Measurements from ENCODE around the gene DDX27.

Gene DDX27

DNA sequence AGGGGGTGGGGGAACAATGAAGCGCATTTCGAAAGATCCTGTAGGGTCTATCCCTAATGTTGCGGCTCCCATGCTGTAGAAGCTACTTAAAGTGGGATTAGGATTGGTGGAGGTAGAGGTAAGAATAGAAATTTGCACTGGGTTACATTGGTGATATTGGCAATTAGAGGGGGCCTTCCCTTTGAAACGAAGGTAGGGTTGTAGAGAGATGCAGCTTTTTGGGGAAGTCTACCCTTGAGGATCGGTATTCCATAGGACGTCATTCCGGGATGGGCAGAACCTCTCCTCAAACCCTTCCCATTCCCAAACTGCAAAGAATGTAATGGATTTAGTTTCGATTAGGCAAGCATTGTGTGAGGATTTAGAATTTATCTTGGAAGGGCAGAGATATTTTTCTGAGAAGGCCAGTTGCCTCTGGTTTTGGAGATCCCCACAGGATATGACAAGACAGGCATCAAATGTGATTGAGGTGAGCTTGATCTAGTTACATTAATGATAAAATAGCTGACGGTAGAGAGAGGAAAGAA lies 64.0 kb downstream of the DDX27 start:
- H3K4me3 ChIP-seq (ENCODE audit: low read length): no peak overlapping the region; the same call in 1 of the 2 replicates
- TF ChIP-seq, protein P1, sequence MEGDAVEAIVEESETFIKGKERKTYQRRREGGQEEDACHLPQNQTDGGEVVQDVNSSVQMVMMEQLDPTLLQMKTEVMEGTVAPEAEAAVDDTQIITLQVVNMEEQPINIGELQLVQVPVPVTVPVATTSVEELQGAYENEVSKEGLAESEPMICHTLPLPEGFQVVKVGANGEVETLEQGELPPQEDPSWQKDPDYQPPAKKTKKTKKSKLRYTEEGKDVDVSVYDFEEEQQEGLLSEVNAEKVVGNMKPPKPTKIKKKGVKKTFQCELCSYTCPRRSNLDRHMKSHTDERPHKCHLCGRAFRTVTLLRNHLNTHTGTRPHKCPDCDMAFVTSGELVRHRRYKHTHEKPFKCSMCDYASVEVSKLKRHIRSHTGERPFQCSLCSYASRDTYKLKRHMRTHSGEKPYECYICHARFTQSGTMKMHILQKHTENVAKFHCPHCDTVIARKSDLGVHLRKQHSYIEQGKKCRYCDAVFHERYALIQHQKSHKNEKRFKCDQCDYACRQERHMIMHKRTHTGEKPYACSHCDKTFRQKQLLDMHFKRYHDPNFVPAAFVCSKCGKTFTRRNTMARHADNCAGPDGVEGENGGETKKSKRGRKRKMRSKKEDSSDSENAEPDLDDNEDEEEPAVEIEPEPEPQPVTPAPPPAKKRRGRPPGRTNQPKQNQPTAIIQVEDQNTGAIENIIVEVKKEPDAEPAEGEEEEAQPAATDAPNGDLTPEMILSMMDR (conservative IDR thresholded peaks at IDR 0.05; ENCODE audit: low read length): no peak
- no peak for DNase-seq (ENCODE audit: low read depth)

DNA sequence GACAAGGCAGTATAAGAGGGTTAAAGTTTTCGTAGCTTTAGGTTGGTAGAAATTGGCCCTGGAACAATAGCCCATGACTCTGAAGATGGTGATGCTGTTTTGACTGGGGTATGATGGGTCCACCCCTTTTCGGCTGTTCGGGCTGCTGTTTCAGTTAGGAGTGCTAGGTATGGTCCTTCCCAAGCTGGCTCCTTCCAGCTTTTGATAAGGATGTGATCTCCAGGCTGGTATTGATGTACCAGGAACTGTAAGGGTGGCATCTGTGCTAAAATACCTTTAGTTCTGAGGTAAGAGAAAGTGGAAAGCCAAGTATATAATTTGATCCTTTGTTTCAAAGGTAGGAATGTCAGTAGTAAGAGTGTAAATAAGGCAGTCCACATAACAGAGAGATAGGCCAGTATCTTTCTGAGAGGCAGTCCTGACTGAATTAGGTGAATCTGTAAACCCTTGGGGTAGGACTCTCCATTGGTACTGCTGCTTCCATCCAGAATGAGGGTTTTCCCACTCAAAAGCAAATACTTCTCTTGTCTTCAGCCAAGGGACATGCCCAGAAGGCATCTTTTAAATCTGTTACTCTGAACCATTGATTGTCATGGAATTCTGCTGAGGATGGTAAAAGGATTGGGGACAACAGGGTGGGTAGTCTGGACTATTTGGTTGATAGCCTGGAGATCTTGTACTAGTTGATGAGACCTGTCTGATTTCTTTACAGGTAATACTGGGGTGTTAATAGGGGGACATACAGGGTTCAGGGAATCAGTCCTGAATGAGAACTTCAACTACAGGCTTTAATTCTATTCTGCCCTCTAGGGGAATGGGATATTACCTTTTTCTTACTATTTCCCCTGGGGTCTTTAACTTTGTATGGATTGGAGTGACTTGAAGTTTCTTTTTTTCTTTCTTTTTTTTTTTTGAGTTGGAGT lies 64.7 kb downstream of the DDX27 start:
- H3K4me3 ChIP-seq (ENCODE audit: low read length): no peak overlapping the region; the same call in 1 of the 2 replicates
- TF ChIP-seq, protein P1 (conservative IDR thresholded peaks at IDR 0.05; ENCODE audit: low read length): no peak
- no peak for DNase-seq (ENCODE audit: low read depth)

DNA sequence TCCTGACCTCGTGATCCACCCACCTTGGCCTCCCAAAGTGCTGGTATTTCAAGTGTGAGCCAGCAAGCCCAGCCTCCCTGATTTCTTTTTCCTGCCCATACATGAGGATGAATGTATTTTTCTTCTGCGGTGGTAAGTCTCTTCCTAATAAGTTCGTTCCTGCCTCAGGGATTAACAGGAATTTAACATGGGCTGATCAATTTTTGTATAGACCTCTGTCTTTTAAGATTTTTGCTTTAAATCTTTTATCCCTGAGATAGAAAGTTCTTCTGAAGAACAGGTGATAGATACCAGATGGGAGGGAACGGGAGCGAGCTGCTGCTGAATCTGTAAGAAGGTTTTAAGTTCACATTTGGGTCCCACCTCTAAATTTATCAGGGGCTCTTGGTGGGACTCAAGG lies 65.6 kb downstream of the DDX27 start:
- no peak for DNase-seq (ENCODE audit: low read depth)
- no peak overlapping the region for H3K4me3 ChIP-seq (ENCODE audit: low read length)
- TF ChIP-seq, protein P1 (conservative IDR thresholded peaks at IDR 0.05; ENCODE audit: low read length): no peak

DNA sequence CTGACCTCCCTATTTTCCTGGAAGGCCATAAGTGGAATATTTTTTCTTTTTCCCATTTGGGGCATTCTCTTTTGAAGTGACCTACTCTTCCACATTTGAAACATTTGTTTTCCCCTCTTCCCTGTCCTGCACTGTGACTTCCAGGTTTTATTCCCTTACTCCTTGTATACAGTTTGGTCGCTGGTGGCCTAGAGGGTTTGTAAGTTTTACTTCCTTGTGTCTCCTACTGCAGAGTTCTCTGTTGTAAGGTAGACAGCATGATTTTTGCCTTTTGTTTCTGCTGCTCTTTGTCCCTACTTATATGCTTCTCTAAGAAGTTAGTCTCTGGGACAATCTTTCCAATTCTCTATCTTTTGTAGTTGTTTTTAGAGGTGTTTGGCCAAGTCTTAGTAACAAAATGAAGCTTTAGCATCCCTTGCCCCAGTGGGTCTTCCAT lies 66.0 kb downstream of the DDX27 start:
- DNase-seq (ENCODE audit: low read depth): no peak
- H3K4me3 ChIP-seq (ENCODE audit: low read length): no peak overlapping the region
- TF ChIP-seq, protein P1 (conservative IDR thresholded peaks at IDR 0.05; ENCODE audit: low read length): no peak

DNA sequence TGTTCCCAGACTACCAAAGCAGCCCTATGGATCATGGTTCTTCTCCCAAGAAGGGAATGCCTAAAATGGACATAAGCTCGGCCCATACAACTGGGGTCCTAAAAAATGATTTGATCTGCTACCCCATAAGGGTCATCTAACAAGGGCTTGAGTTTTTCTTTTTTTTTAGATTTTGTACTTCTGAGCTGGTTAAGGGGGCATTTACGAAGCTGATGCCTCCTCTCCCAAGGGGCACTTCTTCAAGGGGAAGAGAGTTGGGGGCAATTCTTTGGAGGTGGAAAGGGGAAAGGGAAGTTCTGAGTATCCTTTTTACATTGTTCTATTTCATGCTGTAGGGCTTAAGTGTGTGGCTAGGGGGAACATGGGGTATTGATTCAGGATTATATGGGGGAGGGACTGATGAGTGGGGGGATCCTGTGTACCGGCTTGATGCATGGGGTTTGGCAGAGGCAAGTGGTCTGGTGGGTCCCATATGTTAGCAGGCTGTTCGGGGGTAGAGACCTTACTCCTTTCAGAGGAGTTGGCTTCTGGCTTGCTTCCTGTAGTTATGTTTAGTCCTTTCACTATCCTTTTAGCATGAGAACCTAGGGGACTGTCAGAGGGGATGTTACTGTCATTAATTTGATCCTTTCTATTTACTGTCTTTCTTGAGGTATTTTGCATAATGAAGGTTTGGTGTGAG lies 66.7 kb downstream of the DDX27 start:
- no peak for DNase-seq (ENCODE audit: low read depth)
- TF ChIP-seq, protein P1 (conservative IDR thresholded peaks at IDR 0.05; ENCODE audit: low read length): no peak
- H3K4me3 ChIP-seq (ENCODE audit: low read length): no peak overlapping the region

DNA sequence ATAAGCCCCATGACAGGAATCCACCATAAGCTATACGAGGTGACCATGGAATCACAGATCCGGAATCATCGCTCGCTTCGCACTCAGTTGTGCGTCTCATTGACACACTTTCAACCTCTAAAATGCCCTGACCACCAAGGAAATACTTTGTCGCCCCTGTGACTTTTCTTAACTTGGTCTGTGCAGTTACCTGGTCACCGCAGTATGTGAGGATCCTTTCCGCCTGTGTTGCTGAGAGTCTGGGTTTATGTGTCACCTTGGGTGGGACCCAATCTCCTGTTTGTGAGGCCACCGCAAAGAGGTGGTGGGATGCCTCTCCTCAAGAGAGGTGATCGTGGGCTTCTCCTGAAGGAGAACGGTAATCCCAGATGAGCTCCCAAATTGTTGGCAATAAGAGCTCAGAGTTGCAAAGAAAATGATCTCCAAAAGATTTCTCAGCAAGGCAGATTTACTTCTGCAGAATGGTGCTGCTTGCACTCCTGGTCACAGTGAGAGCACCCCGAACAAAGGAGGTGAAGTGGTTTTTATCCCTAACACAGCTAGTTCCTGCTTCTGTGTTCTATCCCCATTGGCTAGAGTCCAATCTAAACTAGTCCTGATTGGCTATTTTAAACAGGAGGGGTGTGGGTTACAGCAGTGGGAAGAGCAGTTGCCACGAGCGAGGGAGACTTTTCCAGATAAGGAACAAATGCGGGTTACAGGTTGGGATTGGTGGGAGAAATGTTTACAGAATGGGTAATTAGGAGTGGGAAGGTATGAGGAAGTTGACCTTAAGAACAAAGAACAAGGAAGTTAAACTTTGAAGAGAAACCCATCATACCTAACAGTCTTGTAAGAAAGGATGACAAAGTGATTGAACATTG lies 67.7 kb downstream of the DDX27 start:
- TF ChIP-seq, protein P1 (conservative IDR thresholded peaks at IDR 0.05; ENCODE audit: low read length): no peak
- DNase-seq (ENCODE audit: low read depth): no peak
- no peak overlapping the region for H3K4me3 ChIP-seq (ENCODE audit: low read length)

All from AG10803 (cell line).